BE2C (cell line): Measurements from ENCODE around the gene LAPTM5.
A peak's percentile ranks its signal among the peaks of the same experiment; 100 is the strongest.

Source experiments
- DNase-seq: peaks from one replicate; pipeline ENCODE4 v3.0.0-alpha.2; 2020
- H3K27me3 ChIP-seq: fragments of 250-450 bp; sonication (Bioruptor Pico); 2 replicates; pipeline ENCODE4 v1.5.1; 2020; ENCODE audit warnings: mild to moderate bottlenecking
- H3K36me3 ChIP-seq: fragments of 250-450 bp; sonication (Bioruptor Pico); 2 replicates; pipeline ENCODE4 v1.5.1; 2020; ENCODE audit warnings: mild to moderate bottlenecking
- H3K4me1 ChIP-seq: fragments of 250-450 bp; sonication (Bioruptor Pico); 2 replicates; pipeline ENCODE4 v1.5.1; 2020
- H3K4me3 ChIP-seq: 2 replicates; pipeline ENCODE4 v1.5.1; 2011; ENCODE audit warnings: low read depth, low read length
- H3K9me3 ChIP-seq: fragments of 250-450 bp; sonication (Bioruptor Pico); 2 replicates; pipeline ENCODE4 v1.5.1; 2020
- TF ChIP-seq, protein P1 (sequence below): IDR thresholded peaks from 2 replicates; pipeline ENCODE4 v1.5.1; 2012; ENCODE audit warnings: mild to moderate bottlenecking, low read depth, low read length

Gene LAPTM5

DNA sequence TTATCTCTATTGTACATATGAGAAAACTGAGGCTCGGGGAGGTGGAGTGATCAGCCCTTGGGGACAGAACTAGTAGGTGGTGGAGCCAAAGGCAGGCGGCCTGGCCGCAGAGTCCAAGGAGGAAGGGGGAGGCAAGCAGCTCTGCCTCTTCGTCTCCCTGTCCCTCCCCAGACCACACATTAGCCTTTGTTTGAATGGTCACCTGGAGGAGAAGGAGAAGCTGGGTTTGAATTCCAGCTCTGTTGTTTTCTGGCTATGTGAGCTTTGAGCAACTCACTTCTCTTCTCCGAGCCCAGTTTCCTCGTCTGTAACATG lies 21.4 kb upstream of the LAPTM5 start:
- TF ChIP-seq, protein P1, sequence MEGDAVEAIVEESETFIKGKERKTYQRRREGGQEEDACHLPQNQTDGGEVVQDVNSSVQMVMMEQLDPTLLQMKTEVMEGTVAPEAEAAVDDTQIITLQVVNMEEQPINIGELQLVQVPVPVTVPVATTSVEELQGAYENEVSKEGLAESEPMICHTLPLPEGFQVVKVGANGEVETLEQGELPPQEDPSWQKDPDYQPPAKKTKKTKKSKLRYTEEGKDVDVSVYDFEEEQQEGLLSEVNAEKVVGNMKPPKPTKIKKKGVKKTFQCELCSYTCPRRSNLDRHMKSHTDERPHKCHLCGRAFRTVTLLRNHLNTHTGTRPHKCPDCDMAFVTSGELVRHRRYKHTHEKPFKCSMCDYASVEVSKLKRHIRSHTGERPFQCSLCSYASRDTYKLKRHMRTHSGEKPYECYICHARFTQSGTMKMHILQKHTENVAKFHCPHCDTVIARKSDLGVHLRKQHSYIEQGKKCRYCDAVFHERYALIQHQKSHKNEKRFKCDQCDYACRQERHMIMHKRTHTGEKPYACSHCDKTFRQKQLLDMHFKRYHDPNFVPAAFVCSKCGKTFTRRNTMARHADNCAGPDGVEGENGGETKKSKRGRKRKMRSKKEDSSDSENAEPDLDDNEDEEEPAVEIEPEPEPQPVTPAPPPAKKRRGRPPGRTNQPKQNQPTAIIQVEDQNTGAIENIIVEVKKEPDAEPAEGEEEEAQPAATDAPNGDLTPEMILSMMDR = no peak
- no peak for DNase-seq
- Histone ChIP-seq H3K9me3 (no peaks in the 10 kb centered on the region), H3K4me1 (no peaks in the 10 kb centered on the region; the same call in 1 of the 2 replicates), H3K27me3 (no peaks in the 10 kb centered on the region), H3K36me3 (no peaks in the 10 kb centered on the region), H3K4me3 (no peak overlapping the region)

DNA sequence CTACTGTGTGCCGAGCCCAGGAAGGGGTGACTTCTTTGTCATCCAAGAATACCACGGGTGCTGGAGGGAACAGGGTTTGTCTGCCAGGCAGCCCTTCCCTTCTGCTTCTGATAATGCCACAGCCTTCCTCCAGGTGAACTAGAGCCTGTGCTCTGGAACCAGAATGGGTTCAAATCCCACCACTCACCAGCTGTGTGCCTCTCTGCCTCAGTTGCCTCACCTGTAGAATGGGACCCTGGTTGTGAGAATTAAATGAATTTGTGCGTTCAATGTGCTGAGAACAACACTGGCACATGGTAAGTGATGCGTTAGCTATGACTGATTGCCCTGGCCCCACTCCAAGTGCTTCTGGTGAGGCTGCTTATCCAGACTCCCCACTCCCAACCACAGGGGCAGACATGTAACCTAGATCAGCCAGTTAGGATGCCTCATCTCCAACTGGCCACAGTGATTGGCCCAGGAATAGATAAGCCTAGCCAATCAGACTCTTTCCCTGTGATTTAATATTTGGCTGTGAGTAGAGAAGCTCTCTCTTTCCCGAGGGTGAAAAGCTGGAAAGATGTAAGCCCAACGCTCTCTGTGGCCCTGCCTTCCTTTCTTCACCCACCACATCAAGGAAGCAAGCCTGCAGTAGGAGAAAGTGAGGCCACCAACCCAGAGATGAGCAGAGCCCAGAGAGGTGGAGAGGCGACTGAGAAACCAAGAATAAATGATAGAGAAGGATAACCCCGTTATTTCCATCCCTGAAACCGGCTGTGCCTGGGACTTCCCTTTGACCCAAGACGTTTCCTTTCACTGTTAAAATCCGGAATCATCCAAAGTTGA lies 20.8 kb upstream of the LAPTM5 start:
- Histone ChIP-seq H3K9me3 (no peaks in the 10 kb centered on the region), H3K4me1 (no peaks in the 10 kb centered on the region; the same call in 1 of the 2 replicates), H3K27me3 (no peaks in the 10 kb centered on the region), H3K36me3 (no peaks in the 10 kb centered on the region), H3K4me3 (no peak overlapping the region)
- TF ChIP-seq, protein P1 = no peak
- peak; percentile 92 for DNase-seq

DNA sequence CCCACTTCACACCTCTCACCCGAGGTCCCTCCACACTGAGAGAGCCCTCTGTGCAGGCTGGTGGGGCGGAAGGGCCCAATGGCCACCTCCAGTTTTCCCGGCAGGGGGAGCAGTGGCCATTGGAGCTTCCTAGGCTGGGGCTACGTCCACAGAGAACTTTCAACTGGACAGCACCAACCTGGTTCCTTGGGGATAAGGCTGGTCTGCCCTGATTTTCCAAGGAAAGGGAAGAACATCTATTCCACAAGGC lies 20.3 kb upstream of the LAPTM5 start:
- Histone ChIP-seq H3K36me3 (no peaks in the 10 kb centered on the region), H3K4me3 (no peak overlapping the region), H3K4me1 (no peaks in the 10 kb centered on the region; the same call in 1 of the 2 replicates), H3K9me3 (no peaks in the 10 kb centered on the region), H3K27me3 (no peaks in the 10 kb centered on the region)
- TF ChIP-seq, protein P1 = no peak
- no peak for DNase-seq

DNA sequence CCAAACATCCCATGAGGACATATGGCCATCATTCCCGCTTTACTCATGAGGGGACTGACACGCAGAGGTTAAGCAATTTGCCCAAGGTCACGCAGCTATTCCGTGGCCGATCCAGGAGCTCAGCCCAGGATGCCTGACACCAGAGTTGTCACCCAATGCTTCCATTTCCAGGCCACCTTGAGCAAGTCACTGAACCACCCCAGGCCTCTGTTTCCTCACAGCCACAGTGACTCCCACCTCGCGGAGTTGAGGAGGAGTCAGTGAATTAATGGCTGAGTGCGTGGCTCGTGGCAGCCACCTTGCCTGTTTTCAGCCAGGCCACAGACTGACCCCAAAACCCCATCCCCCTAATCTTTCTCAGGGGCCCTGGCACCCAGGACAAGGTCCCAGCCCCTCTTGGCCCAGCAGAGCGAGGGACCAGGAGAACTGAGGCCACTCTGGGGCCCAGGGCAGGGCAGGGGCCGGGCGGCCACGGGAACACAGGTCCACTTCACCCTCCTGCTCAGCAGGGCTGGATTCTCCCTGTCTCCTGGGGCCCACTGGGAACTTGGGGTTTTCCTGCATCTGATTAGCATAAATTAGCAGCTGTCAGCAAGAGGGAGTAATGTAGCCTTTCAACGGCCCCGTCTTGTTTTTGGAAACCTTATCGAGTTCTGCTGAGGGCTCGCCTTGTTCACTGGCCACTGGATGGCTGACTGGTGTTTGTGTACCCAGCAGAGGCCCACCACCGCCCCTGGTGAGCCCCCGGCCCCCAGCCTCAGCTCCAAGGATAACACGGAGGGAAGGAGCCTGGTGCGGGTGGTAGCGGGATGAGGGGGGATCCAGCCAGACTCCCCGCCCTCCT lies 19.7 kb upstream of the LAPTM5 start:
- TF ChIP-seq, protein P1 = no peak

DNA sequence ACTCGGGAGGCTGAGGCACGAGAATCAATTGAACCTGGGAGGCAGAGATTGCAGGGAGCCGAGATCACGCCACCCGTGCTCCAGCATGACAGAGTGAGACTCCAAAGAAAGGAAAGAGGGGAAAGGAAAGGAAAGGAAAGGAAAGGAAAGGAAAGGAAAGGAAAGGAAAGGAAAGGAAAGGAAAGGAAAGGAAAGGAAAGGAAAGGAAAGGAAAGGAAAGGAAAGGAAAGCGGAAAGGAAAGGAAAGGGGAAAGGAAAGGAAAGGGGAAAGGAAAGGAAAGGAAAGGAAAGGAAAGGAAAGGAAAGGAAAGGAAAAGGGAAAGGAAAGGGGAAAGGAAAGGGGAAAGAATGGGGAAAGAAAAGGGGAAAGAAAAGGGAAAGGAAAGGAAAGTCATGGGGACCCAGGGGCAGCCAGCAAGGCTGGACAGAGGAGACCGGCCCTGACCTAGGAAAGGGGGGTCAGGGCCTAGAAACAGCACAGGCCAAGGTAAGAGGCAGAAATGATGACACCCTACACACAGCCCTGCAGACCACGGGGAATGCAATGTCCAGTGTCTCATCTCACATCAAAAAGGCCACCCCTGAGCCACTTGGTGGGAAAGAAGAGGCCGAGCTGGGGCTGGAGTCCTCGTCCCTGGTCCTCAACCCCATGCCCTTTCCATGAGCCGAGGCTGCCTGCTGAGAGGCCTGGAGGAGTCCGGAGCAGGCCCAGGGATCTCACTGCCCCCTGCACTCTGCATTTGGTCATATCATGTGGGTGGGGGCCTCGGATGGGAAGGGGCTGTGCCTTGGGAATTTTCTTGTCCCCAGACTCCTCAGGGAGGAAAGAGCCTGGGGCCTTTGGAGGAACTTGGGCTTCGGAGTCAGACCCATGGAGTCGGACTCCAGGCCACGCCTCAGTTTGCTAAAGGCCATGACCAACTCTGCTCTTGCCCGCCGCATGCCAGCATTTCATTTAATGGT lies 18.8 kb upstream of the LAPTM5 start:
- H3K36me3 ChIP-seq = no peaks in the 10 kb centered on the region
- no peaks in the 10 kb centered on the region for H3K27me3 ChIP-seq
- no peak overlapping the region for H3K4me3 ChIP-seq
- no peak for DNase-seq
- no peaks in the 10 kb centered on the region for H3K9me3 ChIP-seq
- TF ChIP-seq, protein P1 = no peak
- H3K4me1 ChIP-seq = no peaks in the 10 kb centered on the region; the same call in 1 of the 2 replicates

More for the DNA sequence above, 19.7 kb upstream of the LAPTM5 start:
- H3K4me3 ChIP-seq = no peak overlapping the region
- H3K9me3 ChIP-seq = no peaks in the 10 kb centered on the region
- no peaks in the 10 kb centered on the region for H3K36me3 ChIP-seq
- DNase-seq = no peak
- no peaks in the 10 kb centered on the region; the same call in 1 of the 2 replicates for H3K4me1 ChIP-seq
- H3K27me3 ChIP-seq = no peaks in the 10 kb centered on the region
